Body of pancreas (tissue), 4 donors: ENCODE measurements around the gene RUVBL2. TPM values are rescaled to one million over a fixed set of nuclear protein-coding genes. Genes with fewer than 3 reads are reported as not detected.
A peak's percentile ranks its signal among the peaks of the same experiment; 100 is the strongest.

Experiments used
- ATAC-seq: fragments of 150-250 bp; one replicate; pipeline ENCODE4 v1.9.1; 2016
- DNase-seq, 4 donors: peaks; one replicate each; pipeline ENCODE4 v3.0.0-alpha.2; 2019
- H3K27ac ChIP-seq, 4 donors: fragments of 200-600 bp; sonication (generic); 1 replicate in 3 of 4; 2 replicates in 1 of 4; pipeline versions ENCODE4 v1.5.1 to v1.6.1; 2016 to 2019; ENCODE audit warnings: mild to moderate bottlenecking in 1 of 4, mixed read lengths in 1 of 4, moderate library complexity in 1 of 4
- H3K27me3 ChIP-seq, 2 donors: fragments of 200-600 bp; sonication (generic); one replicate each; pipeline ENCODE4 v1.6.0; 2016; ENCODE audit warnings: mild to moderate bottlenecking in 1 of 2
- H3K36me3 ChIP-seq, 2 donors: fragments of 200-600 bp; sonication (generic); replicated peaks in 1 of 2; 2 replicates each; pipeline ENCODE4 v1.5.1; 2016; ENCODE audit warnings: low read depth in 2 of 2; ENCODE audit not compliant: insufficient read depth in 1 of 2
- H3K4me1 ChIP-seq: fragments of 200-600 bp; sonication (generic); one replicate; pipeline ENCODE4 v1.6.0; 2016
- H3K4me3 ChIP-seq, 2 donors: fragments of 200-600 bp; sonication (generic); 1 replicate in 1 of 2; 2 replicates in 1 of 2; pipeline ENCODE4 v1.5.1; 2016 to 2019
- H3K9me3 ChIP-seq, 3 donors: fragments of 200-600 bp; sonication (generic); 1 replicate in 2 of 3; 2 replicates in 1 of 3; pipeline ENCODE4 v1.5.1; 2016
- POLR2A ChIP-seq, 3 donors: fragments of 450-650 bp; IDR thresholded peaks; one replicate each; pipeline ENCODE4 v1.6.1; 2016; ENCODE audit warnings: antibody characterized with exemption in 3 of 3, mild to moderate bottlenecking in 2 of 3
- WGBS, 2 donors: methylation state at CpG; one replicate each; pipeline ENCODE4 v1.1.5; 2017; 5-methylcytosine and 5-hydroxymethylcytosine counted together
- intact Hi-C: fragments of 100-400 bp; cut with DNase I; formaldehyde crosslinking; loops from one replicate; pipeline ENCODE4 v1.15.1; 2023
- total RNA-seq, 2 donors: library from RNA; depleted of rRNA; stranded (reverse); fragments of >200 nt; gene quantifications; one replicate each; pipeline ENCODE4 v1.1.0, GENCODE V29; 2016
- TF ChIP-seq, protein P1 (sequence below), 7 experiments: fragments of 450-650 bp in 4 of 7; fragments of 200-600 bp in 3 of 7; sonication (generic) in 3 of 7; IDR thresholded peaks; one replicate each; pipeline ENCODE4 v1.5.1; 2016 to 2019; ENCODE audit warnings: antibody characterized with exemption in 7 of 7

The RUVBL2 gene
- total RNA-seq, 2 donors from 2014 or later, result 46.5 to 47.2 TPM

GRCh38 chr19:48969276-48970138 is 24.2 kb upstream of the RUVBL2 start:
- 91 to 92% methylated on average over 30 to 45 of the region's 45 CpGs for WGBS, 2 donors
- Histone ChIP-seq H3K9me3 (no peaks in the 10 kb centered on the region), H3K27me3 (no peaks in the 10 kb centered on the region), H3K27ac (no peak overlapping the region), H3K4me3 (no peak overlapping the region), H3K4me1 (peaks cover 15% of the 10 kb centered on the region), H3K36me3 (peaks cover 0 to 5% of the 10 kb centered on the region in 2 donors)
- TF ChIP-seq, protein P1, sequence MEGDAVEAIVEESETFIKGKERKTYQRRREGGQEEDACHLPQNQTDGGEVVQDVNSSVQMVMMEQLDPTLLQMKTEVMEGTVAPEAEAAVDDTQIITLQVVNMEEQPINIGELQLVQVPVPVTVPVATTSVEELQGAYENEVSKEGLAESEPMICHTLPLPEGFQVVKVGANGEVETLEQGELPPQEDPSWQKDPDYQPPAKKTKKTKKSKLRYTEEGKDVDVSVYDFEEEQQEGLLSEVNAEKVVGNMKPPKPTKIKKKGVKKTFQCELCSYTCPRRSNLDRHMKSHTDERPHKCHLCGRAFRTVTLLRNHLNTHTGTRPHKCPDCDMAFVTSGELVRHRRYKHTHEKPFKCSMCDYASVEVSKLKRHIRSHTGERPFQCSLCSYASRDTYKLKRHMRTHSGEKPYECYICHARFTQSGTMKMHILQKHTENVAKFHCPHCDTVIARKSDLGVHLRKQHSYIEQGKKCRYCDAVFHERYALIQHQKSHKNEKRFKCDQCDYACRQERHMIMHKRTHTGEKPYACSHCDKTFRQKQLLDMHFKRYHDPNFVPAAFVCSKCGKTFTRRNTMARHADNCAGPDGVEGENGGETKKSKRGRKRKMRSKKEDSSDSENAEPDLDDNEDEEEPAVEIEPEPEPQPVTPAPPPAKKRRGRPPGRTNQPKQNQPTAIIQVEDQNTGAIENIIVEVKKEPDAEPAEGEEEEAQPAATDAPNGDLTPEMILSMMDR (IDR thresholded peaks at IDR 0.05), result no peak
- TF ChIP-seq POLR2A (IDR thresholded peaks at IDR 0.05), result no peak
- intact Hi-C loops, result no loop called here
- ATAC-seq (no peak), DNase-seq (no peak)

DNA sequence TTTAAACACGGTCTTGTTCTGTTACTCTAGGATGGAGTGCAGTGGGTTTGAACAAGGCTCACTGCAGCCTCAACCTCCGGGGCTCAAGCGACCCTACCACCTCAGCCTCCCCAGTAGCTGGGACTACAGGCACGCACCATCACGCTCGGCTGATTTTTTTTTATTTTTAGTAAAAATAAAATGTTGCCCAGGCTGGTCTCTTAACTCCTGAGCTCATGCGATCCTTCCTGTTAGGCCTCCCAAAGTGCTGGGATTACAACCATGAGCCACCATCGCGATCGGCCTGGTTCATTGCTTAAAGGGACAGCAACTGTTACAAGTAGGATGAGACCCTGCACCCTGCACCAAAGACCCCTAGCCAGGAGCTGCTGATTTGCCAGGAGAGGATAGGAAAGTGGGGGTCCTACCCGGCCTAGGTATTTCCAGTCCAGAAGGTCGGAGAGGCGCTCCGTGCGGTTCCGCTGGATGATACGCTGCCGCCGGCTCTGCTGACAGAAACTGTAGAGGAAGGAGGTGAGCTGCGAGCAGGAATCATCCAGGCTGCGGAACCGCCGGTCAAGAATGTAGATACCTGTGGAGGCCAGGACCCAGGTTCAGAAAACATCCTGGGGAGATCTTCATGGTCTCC is 23.4 kb upstream of the RUVBL2 start:
- no peak overlapping the region for H3K4me3 ChIP-seq
- DNase-seq (no peak), ATAC-seq (no peak)
- H3K9me3 ChIP-seq, result no peaks in the 10 kb centered on the region
- no peak overlapping the region for H3K27ac ChIP-seq
- WGBS, 2 donors, result 84 to 88% methylated on average over 20 to 22 of the region's 23 CpGs
- TF ChIP-seq, protein P1 (IDR thresholded peaks at IDR 0.05), result no peak
- TF ChIP-seq POLR2A (IDR thresholded peaks at IDR 0.05), result no peak
- peaks cover 12% of the 10 kb centered on the region for H3K4me1 ChIP-seq
- H3K27me3 ChIP-seq, result no peaks in the 10 kb centered on the region
- intact Hi-C loops, result no loop called here
- H3K36me3 ChIP-seq, result peaks cover 0 to 5% of the 10 kb centered on the region in 2 donors

GRCh38 chr19:48970923-48971395 is 22.7 kb upstream of the RUVBL2 start:
- H3K27ac ChIP-seq, result no peak overlapping the region
- H3K4me3 ChIP-seq, result no peak overlapping the region
- intact Hi-C loops, result no loop called here
- TF ChIP-seq POLR2A (IDR thresholded peaks at IDR 0.05), result no peak
- TF ChIP-seq, protein P1 (IDR thresholded peaks at IDR 0.05), result peak; percentile 68 to 89 (median 78)
- ATAC-seq, result peak; percentile 64
- peaks cover 0 to 5% of the 10 kb centered on the region in 2 donors for H3K36me3 ChIP-seq
- no peaks in the 10 kb centered on the region for H3K9me3 ChIP-seq
- WGBS, 2 donors, result 23 to 39% methylated on average over 10 to 19 of the region's 19 CpGs
- peak; percentile 71 to 85 (median 80) for DNase-seq
- peaks cover 12% of the 10 kb centered on the region for H3K4me1 ChIP-seq
- no peaks in the 10 kb centered on the region for H3K27me3 ChIP-seq

- no peak overlapping the region for H3K27ac ChIP-seq
- no peak for TF ChIP-seq POLR2A (IDR thresholded peaks at IDR 0.05)
- TF ChIP-seq, protein P1 (IDR thresholded peaks at IDR 0.05), result no peak
- DNase-seq (no peak), ATAC-seq (no peak)
- intact Hi-C loops, result no loop called here
- H3K9me3 ChIP-seq, result no peaks in the 10 kb centered on the region
- H3K4me1 ChIP-seq, result no peaks in the 10 kb centered on the region
- H3K27me3 ChIP-seq, result no peaks in the 10 kb centered on the region
- 88 to 95% methylated on average over 13 of the region's 13 CpGs for WGBS, 2 donors
- peaks cover 0 to 5% of the 10 kb centered on the region in 2 donors for H3K36me3 ChIP-seq
- no peak overlapping the region for H3K4me3 ChIP-seq
These were observed 17.5 kb upstream of the RUVBL2 start for GRCh38 chr19:48975947-48976847.
